GM19238 (cell line): Measurements from ENCODE around the gene FRMD4A.

ENCODE experiments used
- DNase-seq: peaks from one replicate; pipeline ENCODE4 v3.0.0; 2011; ENCODE audit warnings: low spot score; ENCODE audit not compliant: insufficient read length

The FRMD4A gene

DNA sequence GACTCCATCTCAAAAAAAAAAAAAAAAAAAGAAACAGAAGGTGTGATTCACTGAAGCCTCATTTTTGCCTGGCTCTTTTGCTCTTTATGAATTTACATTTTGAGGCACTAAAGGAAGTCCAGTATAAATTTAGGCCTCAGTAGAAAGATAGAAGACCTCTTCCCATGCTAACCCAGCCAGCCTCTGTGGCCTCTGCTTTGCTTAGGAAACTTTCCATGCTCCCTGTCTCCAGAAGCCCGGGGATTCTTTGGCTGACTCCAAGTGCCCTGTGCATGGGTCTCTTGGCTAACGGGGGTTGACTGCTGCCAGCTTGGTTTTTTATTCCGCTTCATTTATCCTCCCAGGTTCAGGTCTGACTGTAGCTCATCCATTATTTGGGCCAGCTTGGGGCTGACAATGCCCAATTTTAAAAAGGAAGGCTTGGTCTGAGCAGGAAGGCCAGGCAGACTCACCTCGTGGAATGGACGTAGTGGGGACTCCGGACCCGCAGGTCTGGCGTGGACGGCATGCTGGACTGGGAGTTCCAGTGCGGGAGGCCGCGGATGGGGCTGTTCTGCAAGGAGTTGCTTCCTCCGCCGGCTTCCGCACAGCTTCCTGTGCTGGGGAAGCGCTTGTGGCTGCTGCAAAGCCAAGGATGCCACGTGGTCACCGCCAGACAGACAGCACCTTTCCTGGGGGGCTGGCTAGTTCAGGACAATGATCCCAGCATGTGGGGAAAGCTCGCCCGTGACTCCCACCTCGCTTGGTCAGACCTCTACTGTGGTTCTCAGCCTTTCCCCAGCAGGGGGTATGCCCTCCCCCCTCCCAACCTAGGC is 671.6 kb downstream of the FRMD4A start:
- DNase-seq: peak; percentile 34

DNA sequence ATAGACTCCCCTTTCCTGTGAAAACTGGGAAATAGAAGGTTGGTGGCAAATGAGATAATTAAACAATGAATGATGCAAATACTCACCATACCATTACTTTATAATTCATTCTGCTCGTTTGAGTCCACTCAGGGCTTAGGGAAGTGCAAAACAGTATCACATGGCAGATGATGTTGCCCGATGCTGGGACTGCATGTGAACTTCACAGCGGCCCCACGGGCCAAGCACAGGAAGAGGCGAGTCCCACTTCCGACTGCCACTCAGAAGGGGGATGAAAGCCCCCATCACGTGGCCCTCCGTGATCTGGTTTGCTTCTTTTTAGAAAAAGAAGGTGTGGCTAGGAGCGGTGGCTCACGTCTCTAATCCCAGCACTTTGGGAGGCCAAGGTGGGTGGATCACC is 672.5 kb downstream of the FRMD4A start:
- DNase-seq: no peak

DNA sequence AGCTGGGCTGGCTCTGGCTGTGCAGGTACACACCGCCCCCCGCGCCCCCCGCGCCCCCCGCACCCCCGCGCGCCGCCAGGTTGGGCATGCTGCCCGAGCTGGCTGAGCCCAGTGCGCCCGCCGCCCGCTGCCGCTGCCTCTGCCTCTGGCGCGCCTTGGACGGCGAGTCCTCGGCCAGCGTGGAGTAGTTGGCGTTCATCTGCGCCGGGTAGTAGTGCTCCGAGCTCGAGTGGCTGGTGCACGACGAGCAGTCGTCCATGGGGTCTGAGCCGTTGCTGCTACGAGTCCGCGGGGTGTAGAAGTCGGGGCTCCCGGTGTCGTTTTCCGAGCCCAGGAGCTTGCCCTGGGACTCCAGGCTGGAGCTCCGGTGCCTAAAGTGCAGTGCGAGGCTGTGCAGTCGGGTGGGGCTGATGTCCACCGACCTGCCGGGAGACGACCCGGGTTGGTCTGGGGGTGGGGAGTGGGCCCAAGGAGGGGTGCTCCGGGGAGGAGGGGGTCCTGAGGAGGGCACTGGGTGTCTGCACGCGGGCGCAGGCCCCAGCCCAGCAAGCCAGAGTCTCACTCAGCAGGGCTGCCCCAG is 673.5 kb downstream of the FRMD4A start:
- no peak for DNase-seq

GRCh38 chr10:13656337-13657100 is 674.2 kb downstream of the FRMD4A start:
- DNase-seq: no peak

- DNase-seq: no peak
These were observed 675.9 kb downstream of the FRMD4A start for GRCh38 chr10:13654846-13655245.

- DNase-seq: no peak
These were observed 676.5 kb downstream of the FRMD4A start for GRCh38 chr10:13654118-13654830.

GRCh38 chr10:13652860-13653259 is 677.9 kb downstream of the FRMD4A start:
- no peak for DNase-seq

DNA sequence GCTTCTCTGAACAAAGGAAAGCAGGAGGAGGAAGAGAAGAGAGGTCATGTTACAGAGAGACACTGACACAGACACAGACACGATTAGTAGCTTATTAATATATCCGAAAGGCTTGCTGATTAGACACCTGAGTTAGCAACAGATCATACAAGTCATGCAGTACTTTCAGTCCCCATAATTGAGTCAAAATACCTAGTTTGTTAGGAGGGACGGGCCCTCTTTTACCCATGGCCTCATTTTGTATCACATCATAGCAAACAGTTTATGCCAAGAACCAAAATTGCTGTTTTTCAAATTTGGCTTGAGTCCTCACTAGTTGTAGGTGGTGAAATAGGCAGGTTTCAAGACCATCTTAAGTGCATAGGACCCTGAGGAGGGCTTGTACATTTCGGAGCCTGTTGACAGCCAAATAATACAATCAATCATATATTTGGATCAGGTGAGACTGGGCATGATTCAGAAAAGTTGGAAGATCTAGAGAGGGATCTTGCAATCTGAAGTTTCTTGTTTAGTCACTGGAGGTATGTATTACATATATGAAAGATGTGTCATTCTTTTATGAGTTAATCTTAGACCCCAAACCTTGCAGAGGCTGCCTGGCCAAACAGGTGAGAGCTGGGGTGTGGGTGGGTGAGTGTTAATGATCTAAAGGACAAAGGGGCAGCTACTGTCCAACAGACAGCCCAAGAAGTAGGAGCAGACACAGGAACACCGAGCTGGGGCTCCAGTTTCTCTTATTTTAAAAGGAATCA is 678.6 kb downstream of the FRMD4A start:
- DNase-seq: no peak

DNA sequence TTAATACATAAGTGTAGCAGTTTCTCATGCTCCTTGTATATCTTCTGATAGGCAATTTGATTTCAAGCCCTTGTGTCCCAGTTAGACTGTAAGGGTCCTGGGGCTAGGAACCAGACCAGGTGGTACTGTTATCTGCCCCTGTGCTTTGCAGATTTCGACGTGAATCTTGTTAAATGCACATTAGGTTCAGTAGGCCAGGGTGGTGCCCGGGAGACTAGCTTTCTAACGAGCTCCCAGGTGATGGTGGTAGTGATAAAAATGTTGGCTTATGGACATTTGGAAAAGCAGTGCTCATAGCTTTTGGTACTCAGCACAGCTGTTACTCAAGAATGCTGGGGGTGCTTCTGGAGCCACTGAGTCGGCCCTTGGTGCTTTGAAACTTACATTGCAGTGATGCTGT is 679.8 kb downstream of the FRMD4A start:
- no peak for DNase-seq

DNA sequence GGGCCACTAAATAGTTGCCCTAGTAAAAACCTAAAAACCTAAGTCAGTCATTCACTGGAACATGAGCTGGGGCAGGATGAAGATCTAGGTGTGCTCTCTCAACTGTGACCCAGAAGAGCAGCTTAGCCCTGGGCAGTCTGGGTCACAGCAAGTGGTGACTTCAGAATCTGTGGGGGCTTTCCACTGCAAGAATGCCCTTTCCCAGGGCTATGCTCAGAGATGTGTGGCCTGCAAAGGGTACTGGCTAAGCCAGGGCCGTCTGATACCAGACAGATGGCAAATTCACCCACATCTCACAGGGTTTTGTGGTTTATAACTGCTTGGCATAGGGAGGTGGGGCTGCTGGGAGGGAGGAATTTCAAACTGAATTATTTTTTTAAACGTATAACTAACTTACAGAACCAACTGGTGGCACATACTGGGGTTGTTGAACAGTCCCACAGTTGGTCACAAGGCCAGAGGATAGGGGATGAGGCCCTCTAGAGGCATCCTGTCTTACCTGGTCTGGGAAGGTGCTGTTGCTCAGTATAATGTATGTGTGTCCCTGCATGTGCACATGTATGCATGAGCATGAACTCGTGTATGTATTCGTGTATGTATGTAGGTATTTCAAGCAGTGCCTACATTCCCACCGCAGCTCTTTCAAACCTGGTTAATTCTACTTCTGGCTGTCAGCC is 680.7 kb downstream of the FRMD4A start:
- DNase-seq: no peak

DNA sequence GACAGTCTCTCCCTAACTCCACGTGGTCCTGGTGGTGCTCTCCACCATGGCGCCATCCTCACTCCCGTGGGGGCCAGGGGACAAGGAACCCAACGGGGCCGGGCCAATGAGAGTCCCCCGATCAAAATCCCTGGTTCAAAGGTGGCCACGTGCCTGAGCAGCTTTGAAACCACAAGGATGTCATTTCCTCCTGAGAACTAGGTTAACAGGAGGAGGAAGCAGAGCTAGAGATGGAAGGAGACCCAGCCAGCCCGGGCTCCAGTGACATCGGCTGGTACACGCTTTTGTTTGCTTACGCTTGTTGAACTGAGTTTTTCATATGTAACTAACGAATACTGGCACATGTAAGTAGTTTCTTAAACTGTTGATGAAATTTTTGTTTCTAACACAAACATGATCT is 682.3 kb downstream of the FRMD4A start:
- no peak for DNase-seq

DNA sequence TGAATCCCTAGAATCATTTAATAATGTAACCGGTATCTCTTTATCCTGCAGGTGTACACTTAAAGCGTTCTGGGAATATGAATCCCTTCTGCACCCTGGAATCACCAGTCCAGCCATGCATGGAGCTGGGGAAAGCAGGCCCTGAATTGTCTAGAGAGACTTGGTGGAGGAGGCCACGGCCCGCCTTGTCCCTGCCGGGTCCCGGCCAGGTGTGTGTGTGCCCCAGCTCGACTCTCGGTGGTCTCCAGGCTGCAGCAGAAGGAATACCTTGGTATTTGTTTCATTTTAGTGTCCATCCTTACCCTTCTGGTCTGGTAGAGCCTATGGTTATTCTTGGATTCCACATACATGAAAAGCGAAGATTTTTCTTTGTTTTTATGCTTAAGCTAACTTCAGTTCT is 685.9 kb downstream of the FRMD4A start:
- DNase-seq: no peak

GRCh38 chr10:13643016-13643415 is 687.7 kb downstream of the FRMD4A start:
- DNase-seq: no peak

- no peak for DNase-seq
These were observed 688.4 kb downstream of the FRMD4A start for GRCh38 chr10:13642293-13642692.

DNA sequence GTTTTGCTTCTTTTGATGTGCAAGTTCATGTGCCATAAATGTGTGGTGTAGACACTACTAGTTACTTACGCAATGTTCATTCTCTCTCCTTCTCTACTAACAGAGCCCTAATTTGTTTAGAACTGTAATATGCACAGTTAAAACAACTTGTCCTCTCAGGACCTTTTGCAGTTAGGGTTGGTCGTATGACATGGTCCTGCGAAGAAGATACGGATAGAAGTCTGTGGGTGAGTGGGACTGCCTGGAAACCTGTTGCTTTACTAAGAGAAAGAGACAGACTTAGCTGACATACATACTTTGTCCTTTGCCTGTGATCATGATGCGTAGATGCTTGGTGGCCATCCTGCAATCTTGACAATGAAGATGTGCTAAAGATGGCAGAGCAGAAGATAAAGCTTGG is 692.8 kb downstream of the FRMD4A start:
- no peak for DNase-seq

DNA sequence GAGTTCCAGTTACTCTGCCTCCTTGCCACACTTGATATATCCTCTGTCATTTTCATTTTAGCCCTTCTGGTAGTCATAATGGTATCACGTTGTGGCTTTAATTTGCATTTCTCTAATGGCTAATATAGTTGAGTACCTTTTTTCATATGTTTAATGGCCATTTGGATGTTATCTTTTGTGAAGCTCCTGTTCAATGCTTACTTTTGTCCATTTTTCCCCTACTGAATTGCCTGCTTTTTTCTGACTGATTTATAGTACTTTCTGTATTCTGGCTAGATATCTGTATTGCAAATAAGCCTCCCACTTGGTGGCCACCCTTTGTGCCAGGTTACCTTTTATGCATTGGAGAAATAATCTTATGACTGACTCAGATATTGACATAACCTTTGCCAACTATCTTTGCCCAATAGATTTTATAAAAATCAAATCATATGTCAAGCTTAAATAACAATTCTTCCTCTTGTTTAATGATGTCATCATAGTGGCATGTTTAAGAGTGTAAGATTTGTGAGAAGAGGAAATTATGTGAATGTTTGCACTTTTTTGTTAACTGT is 693.3 kb downstream of the FRMD4A start:
- DNase-seq: no peak

DNA sequence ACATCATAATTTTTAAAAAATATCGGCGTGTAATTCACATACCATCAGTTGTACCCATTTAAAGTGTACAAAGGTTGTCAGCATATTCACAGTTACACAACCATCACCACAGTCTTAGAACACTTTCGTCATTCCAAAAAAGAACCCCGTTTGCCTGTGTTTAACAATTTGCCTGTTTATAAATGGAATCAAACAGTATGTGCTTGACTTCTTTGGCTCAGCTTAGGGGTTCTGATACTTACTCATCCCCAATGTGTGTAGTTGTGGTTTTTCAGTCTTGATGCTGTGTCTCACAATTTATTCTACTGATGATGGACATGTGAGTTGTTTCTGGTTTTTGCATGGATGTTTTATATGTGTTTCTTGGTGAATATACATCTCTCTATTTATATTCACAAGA is 693.9 kb downstream of the FRMD4A start:
- no peak for DNase-seq

DNA sequence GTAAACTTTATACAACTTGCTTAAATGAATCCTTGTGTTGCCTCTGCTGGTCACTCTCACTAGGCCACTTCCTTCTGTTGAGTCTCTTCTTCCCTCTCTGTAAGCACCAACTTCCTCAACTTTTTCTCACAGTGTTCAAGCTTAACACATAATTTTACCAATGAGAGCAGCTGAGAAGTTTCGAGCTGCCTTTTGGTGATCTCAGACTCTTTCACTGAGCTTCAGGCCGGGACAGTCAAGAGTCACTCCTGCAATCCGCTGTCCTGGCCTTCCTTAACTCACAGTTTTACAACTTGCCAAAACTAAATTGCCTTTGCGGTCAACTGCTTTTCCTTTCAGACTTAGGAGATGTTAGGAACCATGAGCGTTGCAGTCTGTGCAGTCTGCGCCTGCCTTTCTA is 696.5 kb downstream of the FRMD4A start:
- no peak for DNase-seq

DNA sequence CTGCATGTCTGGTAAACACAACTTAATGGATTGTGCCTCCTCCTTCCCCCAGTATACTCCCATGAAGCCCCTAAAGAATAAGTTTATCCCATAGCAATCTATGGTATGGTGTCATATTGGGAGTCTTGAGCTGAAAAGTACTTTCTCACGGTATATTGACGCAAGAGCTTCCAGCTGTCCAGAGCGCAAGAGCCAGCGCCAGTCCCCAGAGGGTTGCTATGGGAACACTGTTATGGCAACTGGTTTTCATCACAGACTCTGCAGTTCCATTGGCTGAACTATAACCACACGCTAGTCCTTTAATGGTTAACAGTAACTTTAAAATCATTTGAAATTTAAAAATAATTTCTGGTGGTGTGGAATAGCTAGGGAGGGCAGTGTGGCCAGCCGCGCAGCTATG is 697.0 kb downstream of the FRMD4A start:
- DNase-seq: no peak

DNA sequence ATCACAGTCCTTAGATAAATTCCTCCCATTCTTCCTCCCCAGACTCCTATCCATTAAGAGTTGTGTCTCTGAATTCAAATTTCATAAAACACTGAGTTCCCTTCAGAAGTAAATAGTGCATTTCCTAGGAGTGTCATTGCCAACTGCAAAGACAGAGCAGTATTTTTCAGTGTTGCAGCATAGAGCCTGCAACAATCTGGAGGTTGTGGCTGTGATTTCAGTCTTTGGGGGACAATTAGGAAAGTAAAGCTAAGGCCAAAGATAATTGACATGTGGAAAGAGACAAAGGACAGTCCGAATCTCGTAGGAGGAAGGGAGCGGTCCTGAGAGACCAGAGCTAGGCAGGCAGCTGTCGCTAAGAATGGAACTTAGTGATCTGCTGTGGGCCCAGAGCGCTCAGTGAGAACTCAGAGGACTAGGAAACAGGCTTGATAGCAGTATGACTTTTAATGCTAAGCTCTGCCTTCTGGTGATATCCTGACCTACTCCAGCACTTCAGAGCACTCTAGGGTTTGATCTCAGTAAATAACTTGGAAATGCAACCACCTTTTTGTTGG is 697.8 kb downstream of the FRMD4A start:
- no peak for DNase-seq
